ENCODE data around the gene MEIS3.

The MEIS3 gene

GRCh38 chr19:47445527-47445926, 26.2 kb upstream of the MEIS3 start:
- TF ChIP-seq ZNF274 (IDR thresholded peaks at IDR 0.05; ENCODE audit: low read depth, low read length): no peak

GRCh38 chr19:47444388-47444821, 25.1 kb upstream of the MEIS3 start:
- TF ChIP-seq ZNF274 (IDR thresholded peaks at IDR 0.05; ENCODE audit: low read depth, low read length): no peak
- H3K4me3 ChIP-seq (ENCODE audit: low read length): no peak overlapping the region

More at GRCh38 chr19:47445527-47445926, 26.2 kb upstream of the MEIS3 start:
- no peak overlapping the region for H3K4me3 ChIP-seq (ENCODE audit: low read length)

GRCh38 chr19:47443331-47443730, 24.0 kb upstream of the MEIS3 start:
- no peak for TF ChIP-seq ZNF274 (IDR thresholded peaks at IDR 0.05; ENCODE audit: low read depth, low read length)
- H3K4me3 ChIP-seq (ENCODE audit: low read length): no peak overlapping the region

GRCh38 chr19:47438793-47439220, 19.5 kb upstream of the MEIS3 start:
- TF ChIP-seq ZNF274 (IDR thresholded peaks at IDR 0.05; ENCODE audit: low read depth, low read length): no peak
- H3K4me3 ChIP-seq (ENCODE audit: low read length): no peak overlapping the region

GRCh38 chr19:47437500-47437899, 18.2 kb upstream of the MEIS3 start:
- H3K4me3 ChIP-seq (ENCODE audit: low read length): no peak overlapping the region
- no peak for TF ChIP-seq ZNF274 (IDR thresholded peaks at IDR 0.05; ENCODE audit: low read depth, low read length)

- no peak for TF ChIP-seq ZNF274 (IDR thresholded peaks at IDR 0.05; ENCODE audit: low read depth, low read length)
- no peak overlapping the region for H3K4me3 ChIP-seq (ENCODE audit: low read length)
These were observed 17.5 kb upstream of the MEIS3 start for GRCh38 chr19:47436712-47437401.

GRCh38 chr19:47435883-47436417, 16.6 kb upstream of the MEIS3 start:
- no peak overlapping the region for H3K4me3 ChIP-seq (ENCODE audit: low read length)
- TF ChIP-seq ZNF274 (IDR thresholded peaks at IDR 0.05; ENCODE audit: low read depth, low read length): no peak

- H3K4me3 ChIP-seq (ENCODE audit: low read length): no peak overlapping the region
- TF ChIP-seq ZNF274 (IDR thresholded peaks at IDR 0.05; ENCODE audit: low read depth, low read length): no peak
These were observed 15.9 kb upstream of the MEIS3 start for GRCh38 chr19:47435196-47435595.

- H3K4me3 ChIP-seq (ENCODE audit: low read length): no peak overlapping the region
- TF ChIP-seq ZNF274 (IDR thresholded peaks at IDR 0.05; ENCODE audit: low read depth, low read length): no peak
These were observed 14.8 kb upstream of the MEIS3 start for GRCh38 chr19:47434088-47434487.

- no peak for TF ChIP-seq ZNF274 (IDR thresholded peaks at IDR 0.05; ENCODE audit: low read depth, low read length)
- no peak overlapping the region for H3K4me3 ChIP-seq (ENCODE audit: low read length)
These were observed 13.8 kb upstream of the MEIS3 start for GRCh38 chr19:47433121-47433520.

GRCh38 chr19:47432499-47432898, 13.2 kb upstream of the MEIS3 start:
- TF ChIP-seq ZNF274 (IDR thresholded peaks at IDR 0.05; ENCODE audit: low read depth, low read length): no peak
- H3K4me3 ChIP-seq (ENCODE audit: low read length): no peak overlapping the region

- H3K4me3 ChIP-seq (ENCODE audit: low read length): no peak overlapping the region
- TF ChIP-seq ZNF274 (IDR thresholded peaks at IDR 0.05; ENCODE audit: low read depth, low read length): no peak
These were observed 12.8 kb upstream of the MEIS3 start for GRCh38 chr19:47432091-47432490.

- H3K4me3 ChIP-seq (ENCODE audit: low read length): no peak overlapping the region
- no peak for TF ChIP-seq ZNF274 (IDR thresholded peaks at IDR 0.05; ENCODE audit: low read depth, low read length)
These were observed 10.9 kb upstream of the MEIS3 start for GRCh38 chr19:47430041-47430802.

GRCh38 chr19:47429140-47429793, 9.9 kb upstream of the MEIS3 start:
- no peak for TF ChIP-seq ZNF274 (IDR thresholded peaks at IDR 0.05; ENCODE audit: low read depth, low read length)
- no peak overlapping the region for H3K4me3 ChIP-seq (ENCODE audit: low read length)
